Activated gamma-delta T cell (primary cell): ENCODE results near the gene TBC1D19.
"Not testable (repeated sequence)": the region's sequence is repeated elsewhere in the genome, so short reads cannot be mapped to it uniquely, and the experiment has no call there.

Experiments
- DNase-seq: peaks from one replicate; lab custom pipeline; 2025; lab: John Stamatoyannopoulos, UW

Gene TBC1D19

GRCh38 chr4:26596843-26597242 is 13.0 kb downstream of the TBC1D19 start:
- DNase-seq, result no peak

DNA sequence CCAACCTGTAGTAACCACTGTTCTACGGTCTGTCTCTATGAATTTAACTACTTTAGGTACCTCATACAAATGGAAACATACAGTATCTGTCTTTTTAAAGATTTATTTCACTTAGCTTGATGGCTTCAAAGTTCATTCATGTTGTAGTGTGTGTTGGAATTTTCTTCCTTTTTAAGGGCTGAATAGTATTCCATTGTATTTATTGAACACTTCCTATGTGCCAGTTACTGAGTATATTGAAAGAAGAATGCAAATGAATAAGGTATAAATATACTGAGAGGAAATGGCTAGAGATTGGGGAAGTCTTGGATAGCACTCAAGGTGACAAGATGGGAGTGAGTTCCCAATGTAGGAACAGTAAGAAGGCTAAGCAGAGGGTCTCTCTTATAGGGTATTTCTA is 17.3 kb downstream of the TBC1D19 start:
- DNase-seq, result no peak

DNA sequence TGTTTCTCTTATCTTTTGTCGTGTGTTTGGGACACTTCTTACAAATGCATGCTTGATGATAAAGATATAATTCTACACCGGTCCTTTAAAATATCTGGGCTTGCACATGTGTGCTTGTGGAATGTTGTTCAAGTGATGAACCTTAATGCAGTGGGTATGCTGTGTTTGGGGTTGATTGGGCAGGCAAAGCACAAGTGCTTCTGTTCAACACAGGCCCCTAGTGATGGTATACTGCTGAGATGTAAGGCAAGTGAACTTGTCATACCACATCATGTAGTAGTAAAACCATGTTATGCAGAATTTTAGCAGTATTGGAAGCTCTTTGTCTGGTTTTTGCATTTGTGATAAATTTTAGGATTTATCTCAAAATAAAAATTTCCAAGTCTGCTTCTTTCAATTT is 23.9 kb downstream of the TBC1D19 start:
- no peak for DNase-seq

GRCh38 chr4:26609391-26609790 is 25.5 kb downstream of the TBC1D19 start:
- no peak for DNase-seq

GRCh38 chr4:26609868-26610267 is 26.0 kb downstream of the TBC1D19 start:
- DNase-seq, result no peak

DNA sequence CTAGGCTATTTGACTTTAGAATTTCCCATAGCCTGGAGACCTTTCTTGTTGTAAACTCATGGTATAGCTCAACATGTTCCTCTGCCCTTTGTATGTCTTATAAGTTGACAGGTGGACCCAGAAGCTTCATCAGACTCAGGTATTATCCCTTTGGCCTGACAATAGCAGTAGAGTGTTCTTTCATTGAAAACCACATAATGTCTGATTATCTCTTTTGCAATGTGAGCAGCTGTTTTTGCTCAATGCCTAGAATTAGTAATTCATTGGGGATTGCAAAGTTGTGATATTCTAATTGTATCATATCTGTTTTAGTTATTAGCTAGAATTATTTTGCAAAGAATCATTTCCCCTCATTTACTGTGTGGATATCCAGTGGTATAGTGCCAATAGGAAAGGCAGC is 27.5 kb downstream of the TBC1D19 start:
- no peak for DNase-seq

DNA sequence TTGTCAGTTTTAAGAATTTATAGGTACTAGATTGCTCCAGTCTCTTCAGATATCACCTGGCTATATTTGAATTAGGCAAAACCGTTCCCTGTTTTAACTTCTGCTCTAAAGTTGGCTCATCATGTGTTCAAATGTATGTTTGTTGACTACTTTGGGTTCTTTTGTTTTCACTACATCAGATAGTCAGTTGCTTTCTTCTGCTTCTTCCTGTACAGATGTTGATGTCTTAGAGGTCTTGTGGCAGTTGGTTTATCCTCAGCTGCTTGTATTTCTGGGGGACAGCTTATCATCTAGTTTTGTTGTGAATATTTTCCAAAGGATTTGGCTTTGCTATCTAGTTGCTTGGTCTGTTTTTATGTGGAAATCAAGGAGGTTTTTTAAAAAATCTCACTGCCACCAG is 28.0 kb downstream of the TBC1D19 start:
- DNase-seq, result no peak

DNA sequence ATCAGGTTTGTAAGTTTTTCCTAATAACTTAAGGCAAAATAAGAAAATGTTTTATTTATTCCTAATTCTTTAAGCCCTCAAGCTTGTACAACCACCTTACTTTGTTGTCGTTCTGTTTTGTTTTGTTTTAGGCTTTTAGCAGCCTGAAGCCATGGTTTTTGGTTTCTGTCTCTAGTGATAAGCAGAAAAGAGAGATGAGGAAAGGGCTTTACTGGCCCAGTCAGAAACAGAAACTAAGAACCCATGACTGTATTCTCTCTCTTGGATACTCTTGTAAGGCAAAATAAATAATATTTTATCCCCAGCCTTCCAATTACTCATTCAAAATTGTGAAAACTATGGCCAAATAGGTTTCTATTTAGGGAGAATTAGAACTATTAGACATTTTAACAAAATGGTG is 29.4 kb downstream of the TBC1D19 start:
- no peak for DNase-seq

- no peak for DNase-seq
These were observed 29.9 kb downstream of the TBC1D19 start for GRCh38 chr4:26613735-26614134.

GRCh38 chr4:26619784-26620183 is 35.9 kb downstream of the TBC1D19 start:
- no peak for DNase-seq

DNA sequence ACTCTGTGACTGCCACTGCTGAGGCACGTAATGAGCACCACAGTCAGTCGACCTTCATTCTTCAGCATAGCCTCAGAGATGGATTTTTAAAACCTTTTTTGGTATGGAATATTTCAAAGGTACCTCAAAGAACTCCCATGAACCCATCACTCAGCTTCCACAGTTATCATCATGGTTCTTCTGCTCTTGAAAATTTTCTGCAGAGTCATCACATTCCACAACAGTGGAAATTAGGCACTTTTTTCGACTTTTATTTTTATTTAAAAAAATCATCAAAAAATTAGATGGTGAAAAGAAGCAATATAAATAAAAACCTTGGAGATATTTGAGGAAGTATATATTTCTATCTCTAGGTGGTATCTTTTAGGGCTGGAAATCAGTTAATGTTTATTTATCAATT is 37.5 kb downstream of the TBC1D19 start:
- DNase-seq, result no peak

DNA sequence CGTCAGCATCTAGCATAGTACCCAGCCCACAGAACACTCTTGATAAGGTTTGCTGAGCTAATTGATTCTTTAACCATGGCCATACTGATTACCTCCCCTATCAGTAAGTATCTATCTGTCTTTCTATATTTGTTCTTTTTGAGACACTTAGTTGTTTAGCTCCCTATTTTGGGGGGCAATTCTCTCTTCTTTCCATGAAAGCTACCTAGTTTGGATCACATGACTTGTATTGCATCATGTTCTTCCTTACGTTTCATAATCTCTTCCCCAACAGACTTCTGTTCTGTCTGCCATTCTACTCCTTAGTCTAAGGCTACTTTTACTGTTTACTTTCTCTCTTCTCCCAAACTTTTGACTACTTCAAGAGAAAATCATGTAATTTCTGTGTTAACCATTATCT is 39.0 kb downstream of the TBC1D19 start:
- DNase-seq, result no peak

DNA sequence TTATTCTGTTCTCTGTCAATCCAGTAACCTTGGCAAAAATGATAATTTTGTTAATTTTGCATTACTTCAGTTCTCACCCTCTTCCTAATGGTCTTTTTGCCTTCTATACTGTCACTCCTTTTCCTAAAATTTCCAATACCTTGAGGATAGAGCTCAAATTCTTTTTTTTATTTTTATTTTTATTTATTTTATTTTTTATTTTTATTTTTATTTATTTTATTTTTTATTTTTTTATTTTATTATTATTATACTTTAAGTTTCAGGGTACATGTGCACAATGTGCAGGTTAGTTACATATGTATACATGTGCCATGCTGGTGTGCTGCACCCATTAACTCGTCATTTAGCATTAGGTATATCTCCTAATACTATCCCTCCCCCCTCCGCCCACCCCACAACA is 42.8 kb downstream of the TBC1D19 start:
- not testable (repeated sequence) for DNase-seq

GRCh38 chr4:26632916-26633315 is 49.0 kb downstream of the TBC1D19 start:
- DNase-seq, result no peak

DNA sequence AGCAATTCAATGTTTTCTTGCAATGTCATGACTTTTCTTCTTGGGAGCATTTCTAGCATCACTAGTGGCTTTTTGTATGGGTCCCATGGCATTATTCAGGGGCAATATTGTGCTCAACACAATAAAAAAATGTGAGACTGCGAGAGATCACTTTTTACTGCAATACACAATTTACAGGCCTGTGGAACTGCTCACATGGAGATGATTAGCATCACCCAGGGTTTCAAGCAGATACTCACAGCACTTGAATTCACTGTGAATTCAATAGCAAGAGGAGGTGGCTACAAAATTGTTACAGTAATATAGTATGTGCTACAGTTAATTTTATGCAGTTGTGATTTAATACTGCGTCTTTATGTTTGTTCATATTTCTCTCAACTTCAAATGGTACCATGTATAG is 50.4 kb downstream of the TBC1D19 start:
- DNase-seq, result no peak

DNA sequence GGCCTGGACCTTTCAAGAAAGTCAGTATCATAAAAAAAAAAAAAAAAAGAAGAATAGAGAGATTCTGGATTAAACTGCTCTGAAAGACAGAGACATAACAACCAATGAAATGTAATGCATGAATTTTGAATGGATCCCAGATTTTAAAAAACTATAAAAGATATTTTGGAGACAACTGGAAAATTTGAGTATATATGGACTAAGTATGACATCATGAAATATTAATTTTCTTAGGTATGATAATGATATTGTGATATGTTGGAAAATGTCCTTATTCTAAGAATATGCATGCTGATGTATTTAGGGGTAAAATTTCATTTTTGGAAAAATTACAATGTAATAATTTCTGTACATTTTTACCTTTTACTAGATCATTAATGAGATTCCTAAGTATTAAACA is 52.6 kb downstream of the TBC1D19 start:
- no peak for DNase-seq

DNA sequence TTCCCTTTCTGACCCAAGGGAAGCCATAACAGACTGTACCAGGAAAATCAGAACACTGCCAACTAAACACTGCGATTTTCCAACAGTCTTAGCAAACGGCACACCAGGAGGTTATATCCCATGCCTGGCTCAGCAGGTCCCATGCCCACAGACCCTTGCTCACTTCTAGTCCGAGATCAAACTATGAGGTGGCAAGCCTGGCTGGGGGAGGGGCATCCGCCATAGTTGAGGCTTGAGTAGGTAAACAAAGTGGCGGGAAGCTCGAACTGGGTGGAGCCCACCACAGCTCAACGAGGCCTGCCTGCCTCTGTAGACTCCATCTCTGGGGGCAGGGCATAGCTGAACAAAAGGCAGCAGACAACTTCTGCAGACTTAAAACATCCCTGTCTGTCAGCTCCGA is 56.8 kb downstream of the TBC1D19 start:
- DNase-seq, result not testable (repeated sequence)

DNA sequence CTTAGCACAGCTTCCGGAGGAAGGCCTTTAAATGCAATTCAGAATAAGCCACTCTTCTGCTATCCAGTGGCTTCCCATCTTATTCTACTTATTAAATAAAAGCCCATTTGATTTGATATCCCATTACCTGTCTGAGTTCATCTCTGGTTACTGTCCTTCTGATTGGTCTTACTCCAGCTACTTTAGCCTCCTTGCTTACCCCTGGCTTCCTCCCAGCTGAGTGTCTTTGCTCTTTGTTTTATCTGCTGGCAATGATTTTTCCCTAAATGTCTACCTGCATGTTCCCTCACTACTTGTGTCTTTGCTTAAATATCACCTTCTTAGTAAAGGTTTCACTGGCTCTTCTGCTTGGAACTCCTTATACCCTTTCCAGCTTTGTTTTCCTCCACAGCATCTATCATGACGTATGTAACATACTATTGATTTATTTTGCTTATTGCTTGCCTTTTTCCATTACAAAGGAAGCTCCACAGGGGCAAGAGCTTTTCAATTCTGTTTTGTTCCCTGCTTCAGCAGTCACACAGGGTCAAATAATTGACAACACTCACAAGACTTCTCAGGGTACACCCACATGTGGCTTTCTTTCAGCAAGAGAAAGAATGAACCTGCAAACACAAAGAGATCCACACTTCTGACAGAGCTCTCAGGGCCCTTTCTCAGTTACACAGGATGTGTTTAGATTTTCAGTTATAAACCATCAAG is 63.8 kb downstream of the TBC1D19 start:
- no peak for DNase-seq

- no peak for DNase-seq
These were observed 64.4 kb downstream of the TBC1D19 start for GRCh38 chr4:26648260-26648659.

GRCh38 chr4:26660261-26660660 is 76.4 kb downstream of the TBC1D19 start:
- no peak for DNase-seq

DNA sequence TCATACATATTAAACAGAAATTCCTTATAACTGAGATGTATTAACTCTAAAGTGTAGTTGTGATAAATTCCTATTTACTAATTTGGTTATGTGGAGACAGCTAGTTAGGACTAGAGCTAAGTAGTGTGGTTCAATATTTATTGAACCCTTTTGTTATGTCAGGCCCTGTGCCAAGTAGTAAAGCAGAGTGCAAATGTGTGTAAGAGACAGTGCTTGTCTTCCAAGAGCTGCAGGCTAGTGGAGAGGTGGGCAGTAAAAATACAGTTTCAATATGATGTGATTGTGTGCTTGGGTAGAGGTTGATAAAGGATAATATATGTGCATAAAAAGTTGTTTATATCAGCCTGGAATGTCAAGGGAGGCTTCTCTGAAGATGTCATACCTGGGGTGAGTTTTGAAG is 80.0 kb downstream of the TBC1D19 start:
- no peak for DNase-seq

- no peak for DNase-seq
These were observed 87.1 kb downstream of the TBC1D19 start for GRCh38 chr4:26670903-26671537.

GRCh38 chr4:26679040-26679695 is 95.3 kb downstream of the TBC1D19 start:
- not testable (repeated sequence) for DNase-seq
